ENCODE results near the gene DYRK3.
A peak's percentile ranks its signal among the peaks of the same experiment; 100 is the strongest.
"Not testable (repeated sequence)": the region's sequence is repeated elsewhere in the genome, so short reads cannot be mapped to it uniquely, and the experiment has no call there.

The DYRK3 gene

DNA sequence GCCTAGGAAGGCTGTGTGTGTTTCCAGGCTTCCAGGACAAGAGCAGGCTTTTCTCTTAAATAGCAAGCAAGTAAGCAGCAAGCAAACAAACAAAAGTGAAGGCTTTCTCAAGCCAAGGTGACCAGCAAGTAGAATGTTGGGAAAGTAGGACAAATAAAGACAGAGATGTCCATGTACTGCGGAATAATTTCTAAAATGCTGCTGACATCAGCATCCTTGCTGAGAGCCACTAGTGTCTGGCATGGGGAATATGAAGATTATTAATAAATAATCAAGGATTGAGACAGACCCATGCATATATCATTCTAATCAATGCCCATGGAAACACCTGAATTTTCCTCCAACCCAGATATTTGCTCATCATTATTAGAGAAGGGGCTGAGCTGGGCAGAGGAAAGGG lies 6.4 kb upstream of the DYRK3 start:
- DNase-seq (ENCODE audit: extremely low read depth in 1 of 2, low read depth in 1 of 2): no peak

GRCh38 chr1:206631085-206631509 lies 4.2 kb upstream of the DYRK3 start:
- no peak for DNase-seq (ENCODE audit: extremely low read depth in 1 of 2, low read depth in 1 of 2)

- DNase-seq (ENCODE audit: extremely low read depth in 1 of 2, low read depth in 1 of 2): no peak
Measured at GRCh38 chr1:206633708-206634121, 1.6 kb upstream of the DYRK3 start.

DNA sequence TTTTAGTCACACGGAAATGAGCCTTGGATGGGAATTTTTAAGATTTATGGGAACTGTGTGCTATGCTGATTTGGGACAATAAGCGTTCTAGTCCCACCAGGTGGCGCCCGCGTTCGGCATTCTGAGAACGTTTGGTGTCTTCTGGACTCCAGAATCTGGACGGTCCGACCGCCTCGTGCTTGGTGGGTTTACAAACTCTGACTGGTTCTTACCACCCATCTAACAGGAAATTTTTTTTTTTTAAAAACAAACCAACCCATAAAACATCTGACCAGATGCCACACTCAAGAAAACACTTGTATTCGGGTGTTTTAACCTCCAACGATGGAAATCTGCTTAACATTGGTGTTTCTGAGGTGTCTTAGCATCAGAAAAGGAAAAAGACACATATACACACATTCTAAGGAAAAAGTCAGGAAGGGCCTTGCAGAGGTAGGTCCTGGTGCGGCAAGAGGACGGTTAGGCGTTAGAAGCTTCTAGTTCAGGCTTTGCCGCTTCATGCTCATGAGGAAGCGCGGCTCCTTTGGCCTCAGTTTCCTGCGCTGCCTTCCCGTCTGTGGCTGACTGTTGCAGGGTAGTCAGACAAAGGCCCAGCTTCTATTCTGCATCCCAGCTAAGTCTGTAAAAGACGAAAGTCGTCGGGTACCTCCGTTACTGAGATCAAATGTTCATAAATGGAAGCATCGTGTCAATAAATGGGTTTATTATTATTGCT lies 814 bp upstream of the DYRK3 start:
- peak in 1 of 2 donors; percentile 66 for DNase-seq (ENCODE audit: extremely low read depth in 1 of 2, low read depth in 1 of 2)

DNA sequence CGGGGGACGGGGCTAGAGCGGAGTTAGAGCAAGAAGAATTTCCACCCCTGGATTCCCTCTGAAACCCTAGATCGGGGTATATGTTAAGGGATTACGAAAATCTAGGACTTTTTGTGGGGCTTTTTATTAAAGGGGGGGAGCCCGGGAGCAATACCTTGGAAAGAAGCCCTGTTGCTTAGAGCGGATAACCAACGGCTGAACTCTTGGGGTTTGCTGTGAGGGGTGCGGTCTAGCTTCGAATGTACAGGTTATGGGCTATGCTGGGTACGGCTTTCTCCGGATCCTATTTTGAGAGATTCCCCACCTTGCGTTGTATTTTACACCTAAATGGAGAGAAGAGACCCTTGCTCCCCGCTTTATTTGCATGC lies 626 bp downstream of the DYRK3 start:
- DNase-seq (ENCODE audit: extremely low read depth in 1 of 2, low read depth in 1 of 2): no peak

DNA sequence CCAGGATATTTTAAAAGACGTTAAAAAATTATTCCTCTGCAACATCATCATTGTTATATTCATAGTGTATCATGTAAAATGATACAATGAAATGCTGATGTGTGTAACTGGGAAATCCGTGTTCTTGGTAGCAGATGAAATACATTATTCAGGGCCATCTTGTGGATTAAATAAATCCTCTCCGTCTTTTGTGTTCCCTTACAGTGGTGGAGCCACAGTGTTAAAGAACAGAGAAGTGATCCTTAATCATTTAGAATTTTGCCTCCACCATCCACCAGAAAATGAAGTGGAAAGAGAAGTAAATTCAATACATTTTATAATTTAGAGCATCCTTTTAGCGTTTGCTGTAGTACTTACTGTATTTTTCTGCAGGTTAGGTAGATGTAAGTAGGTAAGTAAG lies 1.3 kb downstream of the DYRK3 start:
- no peak for DNase-seq (ENCODE audit: extremely low read depth in 1 of 2, low read depth in 1 of 2)

DNA sequence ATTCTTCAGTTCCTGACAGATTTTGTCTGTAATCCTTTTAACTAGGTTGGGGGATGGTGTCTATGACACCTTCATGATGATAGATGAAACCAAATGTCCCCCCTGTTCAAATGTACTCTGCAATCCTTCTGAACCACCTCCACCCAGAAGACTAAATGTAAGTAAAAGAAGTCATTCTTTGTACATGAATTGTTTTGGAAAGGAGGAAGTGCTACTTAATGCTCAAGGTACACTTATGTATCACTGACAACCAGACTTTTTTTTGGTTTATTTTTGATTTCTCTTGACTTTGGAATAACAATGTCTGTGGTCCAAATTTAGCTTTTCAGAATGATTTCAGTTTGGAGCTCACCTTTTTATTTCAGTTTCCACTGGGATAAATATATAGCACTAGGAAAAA lies 2.3 kb downstream of the DYRK3 start:
- DNase-seq (ENCODE audit: extremely low read depth in 1 of 2, low read depth in 1 of 2): no peak

GRCh38 chr1:206642074-206642473 lies 6.7 kb downstream of the DYRK3 start:
- DNase-seq (ENCODE audit: extremely low read depth in 1 of 2, low read depth in 1 of 2): not testable (repeated sequence)

DNA sequence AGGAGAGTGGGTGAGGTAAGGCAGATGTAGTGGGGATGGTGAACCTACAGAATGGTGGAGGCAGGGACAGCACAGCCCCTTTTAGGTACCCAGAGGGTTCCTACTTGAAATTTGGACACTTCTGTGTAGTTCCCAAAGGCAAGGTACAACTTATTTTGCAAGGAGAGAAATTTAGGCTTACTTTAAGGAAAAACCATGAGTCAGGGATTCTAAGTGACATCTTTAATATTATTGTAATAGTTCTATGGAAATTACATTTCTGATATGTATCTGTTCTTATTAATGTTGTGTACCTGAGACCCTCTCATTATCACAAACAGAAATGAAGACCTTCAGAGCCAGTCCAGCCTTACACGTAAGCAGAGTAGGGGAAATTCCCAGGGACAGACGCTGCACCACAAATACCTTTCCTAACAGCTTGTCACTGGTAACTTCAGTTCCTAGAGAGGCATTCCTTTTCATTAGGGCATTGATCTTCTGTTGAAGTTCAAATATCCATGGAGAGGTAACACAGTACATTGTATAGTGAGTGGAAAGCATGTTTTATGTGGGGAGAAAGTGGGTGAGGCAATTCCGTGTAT lies 7.9 kb downstream of the DYRK3 start:
- DNase-seq (ENCODE audit: extremely low read depth in 1 of 2, low read depth in 1 of 2): no peak

GRCh38 chr1:206646504-206646903 lies 11.2 kb downstream of the DYRK3 start:
- no peak for DNase-seq (ENCODE audit: extremely low read depth in 1 of 2, low read depth in 1 of 2)

GRCh38 chr1:206647224-206647623 lies 11.9 kb downstream of the DYRK3 start:
- no peak for DNase-seq (ENCODE audit: extremely low read depth in 1 of 2, low read depth in 1 of 2)

GRCh38 chr1:206649261-206649921 lies 14.1 kb downstream of the DYRK3 start:
- no peak for DNase-seq (ENCODE audit: extremely low read depth in 1 of 2, low read depth in 1 of 2)

GRCh38 chr1:206651014-206651413 lies 15.7 kb downstream of the DYRK3 start:
- DNase-seq (ENCODE audit: extremely low read depth in 1 of 2, low read depth in 1 of 2): no peak

DNA sequence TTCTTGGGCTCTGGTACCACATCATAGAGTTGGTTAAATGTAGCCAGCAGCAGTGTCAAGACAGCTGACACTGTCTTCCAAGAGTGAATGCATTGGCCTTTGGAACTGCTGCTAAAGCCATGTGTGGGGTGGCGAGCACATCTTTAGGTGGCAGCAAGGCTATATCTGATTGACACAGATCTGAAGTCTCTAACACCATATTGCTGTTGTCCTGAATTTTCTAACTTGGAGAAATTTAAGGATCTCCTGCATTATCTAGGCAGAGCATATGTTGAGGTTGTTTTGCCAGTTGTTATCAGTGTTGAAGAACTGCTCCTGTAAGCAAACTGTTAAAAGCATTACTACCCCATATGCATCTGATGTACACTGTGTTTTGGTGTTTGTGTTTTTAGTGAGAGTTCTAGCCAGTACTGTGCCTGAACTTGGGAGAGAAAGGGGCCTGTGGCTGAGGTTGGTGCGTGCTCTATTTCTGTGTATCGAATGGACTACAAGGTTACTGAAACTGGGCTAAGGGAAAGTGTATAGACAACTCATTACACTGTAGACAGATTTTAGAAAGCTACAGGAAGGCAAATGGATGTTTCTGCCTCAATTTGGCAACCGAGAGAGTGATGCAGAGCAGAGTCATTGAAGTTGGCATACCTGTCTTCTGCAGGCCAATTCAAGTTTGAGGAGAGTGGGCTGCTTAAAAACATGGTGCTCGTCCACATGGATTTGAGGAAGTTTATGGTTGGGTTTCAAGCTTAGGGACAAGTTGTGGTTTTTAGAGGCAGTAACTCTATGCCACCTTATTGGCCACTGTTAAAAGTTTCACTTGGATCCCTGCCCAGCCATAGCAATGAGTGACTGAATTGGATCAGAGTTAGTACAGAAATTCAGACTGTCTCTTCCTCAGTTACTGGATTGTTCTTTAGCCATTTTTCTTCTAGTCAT lies 16.9 kb downstream of the DYRK3 start:
- DNase-seq (ENCODE audit: extremely low read depth in 1 of 2, low read depth in 1 of 2): no peak

GRCh38 chr1:206653715-206654459 lies 18.6 kb downstream of the DYRK3 start:
- DNase-seq (ENCODE audit: extremely low read depth in 1 of 2, low read depth in 1 of 2): no peak

DNA sequence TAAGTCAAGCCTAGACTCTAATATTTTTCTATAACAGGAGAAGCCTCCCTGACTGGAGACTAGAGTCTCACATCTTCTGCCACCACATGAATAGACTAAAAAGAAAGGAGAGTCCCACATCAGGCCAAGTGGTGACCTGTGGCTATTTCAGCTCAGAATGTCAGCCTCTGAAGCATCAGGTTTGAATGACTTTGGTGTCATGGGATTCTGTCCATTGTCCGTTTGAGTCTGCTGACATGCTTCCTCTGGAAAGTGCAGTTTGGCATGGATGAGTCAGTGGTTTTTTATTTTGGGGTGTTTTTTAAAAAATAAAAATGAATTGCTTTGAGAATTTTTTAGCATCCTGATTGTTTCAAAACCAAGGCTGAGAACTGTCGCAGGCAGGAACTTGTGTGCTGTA lies 19.5 kb downstream of the DYRK3 start:
- DNase-seq (ENCODE audit: extremely low read depth in 1 of 2, low read depth in 1 of 2): no peak

DNA sequence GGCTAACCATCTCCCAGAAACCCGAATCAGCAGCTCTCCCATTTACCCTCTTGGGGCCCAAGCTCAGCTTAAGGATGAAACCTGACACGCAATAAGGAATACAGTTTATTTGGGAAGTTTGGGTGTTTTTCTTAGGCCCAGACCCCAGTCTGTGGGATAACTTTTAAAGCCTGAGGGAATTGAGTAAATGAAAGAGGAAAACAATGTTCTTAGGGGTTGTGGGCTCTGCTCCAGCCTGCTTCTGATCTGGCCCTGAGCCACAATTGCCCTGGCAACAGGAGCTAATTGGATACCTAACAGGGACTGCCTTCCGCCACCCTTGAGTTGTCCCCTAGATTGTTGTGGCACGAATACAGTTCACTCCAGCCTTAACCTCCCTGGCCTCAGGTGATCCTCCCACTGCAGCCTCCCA lies 20.1 kb downstream of the DYRK3 start:
- no peak for DNase-seq (ENCODE audit: extremely low read depth in 1 of 2, low read depth in 1 of 2)

DNA sequence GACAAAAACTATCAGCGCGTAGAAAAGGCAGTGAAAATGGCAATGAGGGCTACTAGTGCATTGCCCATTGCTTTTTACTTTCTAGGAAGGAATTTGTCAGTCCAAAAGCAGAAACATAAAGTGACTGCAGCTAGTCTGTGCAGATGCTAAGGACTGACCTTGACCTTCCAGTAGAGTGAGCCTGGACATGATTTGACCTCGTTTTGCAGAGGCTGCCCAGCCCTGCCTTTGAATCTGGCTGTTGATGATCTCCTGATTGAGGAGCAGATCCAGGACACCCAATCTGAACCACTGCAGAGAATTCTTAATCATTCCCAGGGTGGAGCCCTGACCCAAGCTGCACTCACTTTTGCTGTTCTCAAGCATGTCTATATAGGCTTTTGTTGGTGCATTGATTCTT lies 21.6 kb downstream of the DYRK3 start:
- no peak for DNase-seq (ENCODE audit: extremely low read depth in 1 of 2, low read depth in 1 of 2)

DNA sequence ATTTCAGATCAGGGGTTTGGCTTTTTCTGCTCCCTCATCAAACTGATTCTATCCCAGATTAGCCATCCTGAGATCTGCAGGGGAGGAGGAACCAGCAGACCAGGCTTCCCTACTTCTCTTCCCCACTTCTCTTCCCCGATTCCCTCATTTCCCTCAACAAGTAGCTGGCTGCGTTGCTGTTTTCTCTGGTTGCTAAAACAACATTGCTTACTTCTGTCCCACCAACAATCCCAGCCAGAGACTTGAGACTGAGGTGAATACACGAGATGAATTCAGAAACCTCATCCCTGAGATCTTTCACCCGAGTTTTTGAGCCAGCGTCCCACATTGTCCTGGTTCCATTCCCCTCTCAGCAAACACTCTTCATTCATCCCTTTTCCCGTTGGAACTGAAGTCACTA lies 22.4 kb downstream of the DYRK3 start:
- DNase-seq (ENCODE audit: extremely low read depth in 1 of 2, low read depth in 1 of 2): no peak

- no peak for DNase-seq (ENCODE audit: extremely low read depth in 1 of 2, low read depth in 1 of 2)
Measured at GRCh38 chr1:206658264-206658980, 23.1 kb downstream of the DYRK3 start.
